Measurements from ENCODE around the gene MLLT3.

The MLLT3 gene

DNA sequence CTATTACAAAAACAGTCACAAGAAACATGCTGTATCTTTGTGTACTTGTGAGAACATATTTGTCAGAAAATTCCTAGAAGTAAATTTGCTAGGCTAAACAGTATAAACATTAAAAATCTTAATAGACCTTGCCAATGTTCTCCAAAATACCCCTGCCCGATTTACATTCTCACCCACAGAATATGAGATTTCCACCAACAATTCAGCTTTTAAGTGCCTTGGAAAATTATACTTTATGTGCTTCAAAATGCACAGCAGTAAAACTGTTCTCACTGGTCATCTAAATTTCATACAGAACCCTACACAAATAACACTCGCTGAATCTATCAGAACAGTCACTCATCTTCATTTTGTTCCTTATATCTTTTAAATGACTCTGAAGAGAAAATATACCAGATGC is 5.5 kb downstream of the MLLT3 start:
- no peak for TF ChIP-seq CTCF (IDR thresholded peaks at IDR 0.05; ENCODE audit: control extremely low read depth, extremely low read depth, low read depth, missing control alignments)
- DNase-seq (ENCODE audit: extremely low spot score) = no peak
- ChIA-PET CTCF (interaction anchor here (1.1 to 3.6 kb wide), 6 partner anchors 8 to 263 kb away, joined by 3 to 18 read pairs (median 6); no protein-coding TSS in a partner anchor), POLR2A (no interaction called here)

DNA sequence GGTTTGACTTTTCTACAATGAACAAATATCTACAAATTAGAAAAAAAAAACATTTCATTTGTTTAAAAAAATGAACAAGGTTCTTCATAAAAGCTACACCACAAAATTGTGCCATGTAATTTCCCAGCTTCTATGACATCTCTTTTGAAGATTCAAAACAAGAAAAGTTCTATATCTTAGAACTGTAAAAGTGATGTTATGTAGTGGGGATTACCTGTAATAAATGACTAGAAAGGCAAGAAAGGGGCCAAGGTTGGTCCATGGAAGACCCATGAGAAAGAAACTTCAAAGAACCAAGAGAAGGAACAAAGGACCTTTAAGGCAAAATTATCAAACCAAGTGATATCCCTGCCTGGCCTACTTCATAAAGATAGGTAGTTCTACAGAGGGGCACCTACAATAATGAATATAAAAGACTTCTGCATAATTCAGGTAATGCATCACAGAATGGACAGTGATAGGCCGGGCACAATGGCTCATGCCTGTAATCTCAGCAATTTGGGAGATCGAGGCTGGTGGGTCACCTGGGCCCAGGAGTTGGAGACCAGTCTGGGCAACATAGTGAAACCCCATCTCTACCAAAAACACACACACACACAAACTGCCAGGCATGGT is 7.6 kb downstream of the MLLT3 start:
- POLR2A ChIA-PET = no interaction called here
- no peak for DNase-seq (ENCODE audit: extremely low spot score)
- CTCF ChIA-PET = interaction anchor here (1.1 to 3.6 kb wide), 3 partner anchors 8 to 70 kb away, joined by 3 to 18 read pairs (median 3); partner anchors contain the start of genes FOCAD and MLLT3
- no peak for TF ChIP-seq CTCF (IDR thresholded peaks at IDR 0.05; ENCODE audit: control extremely low read depth, extremely low read depth, low read depth, missing control alignments)

DNA sequence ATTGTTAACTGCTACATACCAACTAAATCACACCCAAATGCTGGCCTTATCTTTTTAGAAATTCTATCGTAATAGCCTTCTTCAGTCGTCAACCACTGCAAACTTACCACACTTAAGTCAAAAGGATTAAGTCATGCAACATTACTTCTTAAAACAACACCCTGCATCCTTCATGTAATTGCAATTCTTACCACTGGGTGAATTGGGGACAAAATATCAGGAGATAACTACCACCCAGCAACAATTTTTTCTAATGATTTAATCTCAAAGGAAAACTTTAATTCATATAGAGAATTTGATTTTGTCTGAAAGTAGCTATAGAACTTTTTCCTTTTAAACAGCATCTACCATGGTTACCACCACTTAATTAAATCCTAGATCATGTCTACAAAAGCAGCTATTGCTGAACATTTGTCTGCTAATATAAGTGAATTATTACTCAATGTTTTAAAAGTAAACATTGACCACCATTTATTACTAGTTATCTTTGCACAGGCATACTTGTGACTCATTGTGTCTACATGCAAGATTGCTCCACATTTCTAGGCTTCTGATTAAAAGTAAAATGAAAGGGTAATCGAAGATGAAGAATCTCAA is 10.5 kb downstream of the MLLT3 start:
- no peak for DNase-seq (ENCODE audit: extremely low spot score)
- ChIA-PET POLR2A (no interaction called here), CTCF (interaction anchor here (1.0 to 1.5 kb wide), 7 partner anchors 10 to 330 kb away, joined by 3 to 10 read pairs (median 4); partner anchors contain the start of gene MLLT3)
- TF ChIP-seq CTCF (IDR thresholded peaks at IDR 0.05; ENCODE audit: control extremely low read depth, extremely low read depth, low read depth, missing control alignments) = no peak

DNA sequence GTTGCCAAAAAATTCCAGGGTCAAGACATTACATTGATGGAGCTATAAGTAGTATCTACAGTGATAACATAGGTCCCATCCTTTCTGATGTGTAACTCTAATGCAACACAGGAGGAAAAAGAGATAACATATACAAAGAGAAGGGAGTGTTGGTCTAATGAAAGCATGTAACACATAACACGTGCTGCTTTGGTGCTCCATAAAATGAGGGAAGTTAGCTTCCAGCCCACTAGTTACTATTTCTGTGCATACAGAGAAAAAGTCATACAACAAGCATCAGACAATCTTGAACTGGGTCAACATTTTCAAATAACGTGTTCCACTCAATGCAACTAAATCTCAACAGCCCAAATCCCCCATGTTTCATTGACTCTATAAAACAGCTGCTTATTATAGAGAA is 11.7 kb downstream of the MLLT3 start:
- TF ChIP-seq CTCF (IDR thresholded peaks at IDR 0.05; ENCODE audit: control extremely low read depth, extremely low read depth, low read depth, missing control alignments) = no peak
- ChIA-PET POLR2A (no interaction called here), CTCF (interaction anchor here (0.7 to 2.6 kb wide), 11 partner anchors 8 to 1202 kb away, joined by 3 to 13 read pairs (median 6); partner anchors contain the start of gene MLLT3)
- no peak for DNase-seq (ENCODE audit: extremely low spot score)

- no peak for DNase-seq (ENCODE audit: extremely low spot score)
- ChIA-PET CTCF (interaction anchor here (0.6 to 2.6 kb wide), 6 partner anchors 9 to 333 kb away, joined by 3 to 13 read pairs (median 6); partner anchors contain the start of gene MLLT3), POLR2A (no interaction called here)
- TF ChIP-seq CTCF (IDR thresholded peaks at IDR 0.05; ENCODE audit: control extremely low read depth, extremely low read depth, low read depth, missing control alignments) = no peak
Observed at GRCh38 chr9:20608582-20608981, 13.7 kb downstream of the MLLT3 start.

DNA sequence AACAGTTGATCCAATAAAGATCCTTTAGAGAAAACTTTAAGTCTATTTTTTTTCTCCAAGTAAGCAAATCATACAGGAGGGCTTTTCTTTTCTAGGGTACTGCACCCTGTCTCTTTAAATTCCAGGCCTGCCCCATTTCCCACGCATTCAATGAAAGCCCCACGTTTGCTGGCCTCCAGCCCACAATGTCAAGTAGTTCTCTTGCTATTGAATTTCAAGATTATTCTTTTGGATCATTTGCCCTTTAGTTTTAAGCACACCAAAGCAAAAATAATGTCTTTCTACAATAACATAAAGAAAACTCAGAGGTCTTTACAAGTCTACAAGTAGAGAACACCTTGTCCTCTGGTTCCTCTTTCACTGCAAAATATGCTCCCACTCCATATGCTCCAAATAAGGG is 15.6 kb downstream of the MLLT3 start:
- TF ChIP-seq CTCF (IDR thresholded peaks at IDR 0.05; ENCODE audit: control extremely low read depth, extremely low read depth, low read depth, missing control alignments) = no peak
- CTCF ChIA-PET = interaction anchor here (1.8 to 2.5 kb wide), 2 partner anchors 12 to 18 kb away, joined by 8 to 12 read pairs; no protein-coding TSS in a partner anchor
- POLR2A ChIA-PET = no interaction called here
- DNase-seq (ENCODE audit: extremely low spot score) = no peak
